ENCODE measurements around the gene TCP10L. TPM values are rescaled to one million over a fixed set of nuclear protein-coding genes. Genes with fewer than 3 reads are reported as not detected.

Gene TCP10L
- total and polyA plus RNA-seq, 4 donors: 1.1 to 8.0 (median 2.8) TPM

GRCh38 chr21:32603131-32603530, 17.8 kb upstream of the TCP10L start:
- DNase-seq (ENCODE audit: low spot score): no peak
- no peaks in the 10 kb centered on the region for H3K27me3 ChIP-seq (ENCODE audit: control insufficient read depth in 4 of 4, insufficient read depth in 4 of 4, low read length in 3 of 4)
- H3K9ac ChIP-seq (ENCODE audit: low read depth in 1 of 2, low read length in 2 of 2): no peak overlapping the region
- H3K4me3 ChIP-seq (ENCODE audit: low read depth in 1 of 3, low read length in 3 of 3): no peak overlapping the region
- 91% methylated on average over 8 of the region's 8 CpGs for WGBS
- TF ChIP-seq HNF4A (conservative IDR thresholded peaks at IDR 0.05) (no peak), TAF1 (conservative IDR thresholded peaks at IDR 0.05) (no peak), GABPA (IDR thresholded peaks at IDR 0.05 in 1 of 2, conservative IDR thresholded peaks at IDR 0.05 in 1 of 2) (no peak), YY1 (IDR thresholded peaks at IDR 0.05) (no peak), RAD21 (IDR thresholded peaks at IDR 0.05) (no peak), RXRA (IDR thresholded peaks at IDR 0.05) (no peak), FOXA1 (IDR thresholded peaks at IDR 0.05) (no peak), JUND (IDR thresholded peaks at IDR 0.05) (no peak), MAX (IDR thresholded peaks at IDR 0.05) (no peak), EGR1 (IDR thresholded peaks at IDR 0.05; ENCODE audit: low read depth in 2 of 2) (no peak), ATF3 (IDR thresholded peaks at IDR 0.05) (no peak), FOXA2 (IDR thresholded peaks at IDR 0.05) (no peak), CTCF (IDR thresholded peaks at IDR 0.05; ENCODE audit: low read depth, low read length, missing input control) (no peak), ZBTB33 (IDR thresholded peaks at IDR 0.05) (no peak)
- H3K4me1 ChIP-seq (ENCODE audit: control insufficient read depth in 4 of 4, insufficient read depth in 4 of 4, low read length in 3 of 4): peaks cover 0 to 9% (median 2%) of the 10 kb centered on the region in 4 donors
- no peaks in the 10 kb centered on the region for H3K9me3 ChIP-seq (ENCODE audit: control insufficient read depth in 4 of 4, low read length in 3 of 4)
- H3K36me3 ChIP-seq (ENCODE audit: control insufficient read depth in 4 of 4, insufficient read depth in 3 of 4, low read depth in 1 of 4, low read length in 3 of 4): peaks cover 14 to 52% (median 39%) of the 10 kb centered on the region in 4 donors
- H3K27ac ChIP-seq (ENCODE audit: low read depth in 1 of 2, low read length in 2 of 2): no peak overlapping the region

- no peak for DNase-seq (ENCODE audit: low spot score)
- peaks cover 14 to 52% (median 39%) of the 10 kb centered on the region in 4 donors for H3K36me3 ChIP-seq (ENCODE audit: control insufficient read depth in 4 of 4, insufficient read depth in 3 of 4, low read depth in 1 of 4, low read length in 3 of 4)
- H3K27me3 ChIP-seq (ENCODE audit: control insufficient read depth in 4 of 4, insufficient read depth in 4 of 4, low read length in 3 of 4): no peaks in the 10 kb centered on the region
- TF ChIP-seq EGR1 (IDR thresholded peaks at IDR 0.05; ENCODE audit: low read depth in 2 of 2) (no peak), ZBTB33 (IDR thresholded peaks at IDR 0.05) (no peak), ATF3 (IDR thresholded peaks at IDR 0.05) (no peak), JUND (IDR thresholded peaks at IDR 0.05) (no peak), SP1 (IDR thresholded peaks at IDR 0.05) (no peak), GABPA (IDR thresholded peaks at IDR 0.05 in 1 of 2, conservative IDR thresholded peaks at IDR 0.05 in 1 of 2) (no peak), MAX (IDR thresholded peaks at IDR 0.05) (no peak), REST (IDR thresholded peaks at IDR 0.05) (no peak), FOXA1 (IDR thresholded peaks at IDR 0.05) (no peak), RAD21 (IDR thresholded peaks at IDR 0.05) (no peak), FOXA2 (IDR thresholded peaks at IDR 0.05) (no peak), TAF1 (conservative IDR thresholded peaks at IDR 0.05) (no peak), HNF4A (conservative IDR thresholded peaks at IDR 0.05) (no peak), CTCF (IDR thresholded peaks at IDR 0.05; ENCODE audit: low read depth, low read length, missing input control) (no peak), RXRA (IDR thresholded peaks at IDR 0.05) (no peak), YY1 (IDR thresholded peaks at IDR 0.05) (no peak), NR2F2 (IDR thresholded peaks at IDR 0.05) (no peak), HNF4G (IDR thresholded peaks at IDR 0.05) (no peak)
- H3K9ac ChIP-seq (ENCODE audit: low read depth in 1 of 2, low read length in 2 of 2): no peak overlapping the region
- no peaks in the 10 kb centered on the region for H3K9me3 ChIP-seq (ENCODE audit: control insufficient read depth in 4 of 4, low read length in 3 of 4)
- no peak overlapping the region for H3K27ac ChIP-seq (ENCODE audit: low read depth in 1 of 2, low read length in 2 of 2)
- H3K4me1 ChIP-seq (ENCODE audit: control insufficient read depth in 4 of 4, insufficient read depth in 4 of 4, low read length in 3 of 4): peaks cover 0 to 9% (median 2%) of the 10 kb centered on the region in 4 donors
- 98% methylated on average over 6 of the region's 6 CpGs for WGBS
- no peak overlapping the region for H3K4me3 ChIP-seq (ENCODE audit: low read depth in 1 of 3, low read length in 3 of 3)
These were observed 16.8 kb upstream of the TCP10L start for GRCh38 chr21:32602099-32602498.
